ENCODE results near the gene LAMA5.

- TF ChIP-seq POLR2A (IDR thresholded peaks at IDR 0.05) (no peak), CTCF (IDR thresholded peaks at IDR 0.05) (no peak)
Observed at GRCh38 chr20:62298577-62299249, 68.4 kb downstream of the LAMA5 start.

Data from lower leg skin (tissue), 3 donors.